NCI-H2081 treated with DMSO at 0.1 percent for 48 hours (cell line): Measurements from ENCODE around the gene IGF1R.

Source experiments
- DNase-seq: peaks from one replicate; lab custom pipeline; 2025; lab: John Stamatoyannopoulos, UW

IGF1R gene

GRCh38 chr15:98671060-98672008 is 23.0 kb downstream of the IGF1R start:
- no peak for DNase-seq

- no peak for DNase-seq
Measured at GRCh38 chr15:98673133-98673532, 24.8 kb downstream of the IGF1R start.

GRCh38 chr15:98674336-98674735 is 26.0 kb downstream of the IGF1R start:
- DNase-seq = no peak

- no peak for DNase-seq
Measured at GRCh38 chr15:98676586-98677270, 28.4 kb downstream of the IGF1R start.

DNA sequence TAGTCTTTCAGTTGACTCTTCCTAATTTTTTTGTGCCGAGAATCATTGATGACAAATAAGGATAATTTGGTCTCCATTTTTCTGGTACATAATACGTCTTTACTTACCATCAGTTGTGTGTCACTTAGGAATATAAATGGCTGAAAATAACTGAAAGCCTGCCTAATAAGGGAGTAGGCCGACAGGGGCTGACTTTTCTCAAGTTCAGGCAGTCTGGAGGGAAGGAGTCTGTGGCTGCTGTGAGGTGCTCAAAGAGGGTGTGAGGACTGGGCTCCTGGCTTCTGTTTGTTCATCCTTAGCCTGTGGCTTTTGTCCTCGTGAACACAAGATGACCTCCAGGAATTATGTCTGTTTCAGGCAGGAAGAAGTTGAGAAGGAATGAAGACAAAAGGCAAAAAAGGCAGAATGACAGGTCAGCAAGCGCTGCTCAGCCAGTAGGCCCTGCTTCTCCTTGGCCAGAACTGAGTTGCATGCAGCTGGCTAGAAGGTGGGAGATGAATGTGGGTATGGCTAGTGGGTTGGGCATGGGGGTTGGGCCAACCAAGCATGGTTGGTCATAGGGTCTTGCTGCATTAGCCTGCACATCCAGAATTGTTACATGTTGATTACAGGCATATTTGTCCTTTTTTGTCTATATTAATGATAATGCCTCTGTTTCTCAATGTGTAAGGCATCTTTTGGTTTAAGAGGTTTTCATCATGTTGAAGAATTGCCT is 29.2 kb downstream of the IGF1R start:
- no peak for DNase-seq

DNA sequence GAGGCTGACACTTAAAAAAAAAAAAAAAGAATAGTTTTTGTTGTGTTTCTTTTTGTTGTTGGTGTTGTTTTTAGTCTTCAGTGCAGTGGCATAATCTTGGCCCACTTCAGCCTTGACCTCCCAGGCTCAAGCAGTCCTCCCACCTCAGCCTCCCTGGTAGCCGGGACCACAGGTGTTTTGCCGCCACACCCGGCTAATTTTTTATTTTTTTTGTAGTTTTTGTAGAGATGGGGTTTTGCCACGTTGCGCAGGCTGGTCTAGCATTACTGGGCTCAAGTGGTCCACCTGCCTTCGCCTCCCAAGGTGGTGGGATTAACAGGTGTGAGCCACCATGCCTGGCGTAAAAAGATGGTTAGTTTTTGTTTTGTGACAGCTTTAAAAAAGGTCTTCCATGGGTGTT is 30.1 kb downstream of the IGF1R start:
- no peak for DNase-seq

DNA sequence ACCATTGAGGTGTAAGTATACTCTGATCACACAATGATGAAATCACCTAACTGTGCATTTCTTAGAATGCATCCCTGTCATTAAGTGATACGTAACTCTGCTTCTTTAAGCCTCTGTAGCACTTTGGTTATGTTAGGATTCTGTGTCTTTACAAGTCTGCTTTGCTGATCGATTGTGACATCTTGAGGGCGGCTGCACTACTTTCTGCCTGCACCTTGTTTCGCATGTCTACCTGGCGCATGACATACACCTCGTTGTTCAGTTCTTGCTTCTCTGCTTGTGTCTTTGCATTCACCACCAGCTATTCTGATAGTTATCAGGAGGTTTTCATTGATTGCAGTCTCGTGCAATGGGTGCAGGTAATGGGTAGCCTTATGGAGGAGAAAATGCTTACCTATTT is 32.7 kb downstream of the IGF1R start:
- DNase-seq = no peak

DNA sequence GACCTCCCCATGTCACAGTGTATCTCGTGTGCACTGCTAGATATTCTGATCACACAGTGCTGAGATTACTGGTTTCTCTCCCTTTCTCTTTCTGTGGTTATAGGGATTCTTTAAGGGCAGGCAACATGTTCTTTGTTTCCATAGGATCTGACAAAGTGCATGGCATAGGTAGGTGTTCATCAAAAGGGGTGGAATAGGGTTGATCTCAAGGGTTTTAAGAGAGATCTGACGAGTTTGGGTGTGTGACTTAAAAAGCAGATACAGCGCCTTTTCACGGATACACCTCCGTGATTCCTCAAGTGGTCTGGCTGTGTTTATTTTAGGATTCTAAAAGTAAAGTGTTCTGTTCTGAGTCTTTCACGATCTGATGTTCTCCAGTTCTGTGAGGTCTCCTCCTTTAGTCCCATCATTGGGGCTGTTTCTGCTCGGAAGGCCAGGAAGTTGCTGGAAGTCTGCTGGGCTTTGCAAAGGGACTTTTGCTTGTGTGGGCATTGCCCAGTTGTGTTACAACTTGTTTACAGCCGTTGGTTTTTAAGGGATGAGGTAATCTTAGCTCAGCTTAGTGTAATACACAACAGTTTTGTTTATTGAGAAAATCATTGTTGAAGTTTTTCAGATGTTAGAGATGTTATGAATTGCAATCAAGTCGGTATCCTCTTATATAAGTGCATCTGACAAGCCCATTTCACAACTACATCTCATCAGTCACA is 34.8 kb downstream of the IGF1R start:
- DNase-seq = no peak

GRCh38 chr15:98683831-98684230 is 35.5 kb downstream of the IGF1R start:
- no peak for DNase-seq

GRCh38 chr15:98684436-98684835 is 36.1 kb downstream of the IGF1R start:
- no peak for DNase-seq

DNA sequence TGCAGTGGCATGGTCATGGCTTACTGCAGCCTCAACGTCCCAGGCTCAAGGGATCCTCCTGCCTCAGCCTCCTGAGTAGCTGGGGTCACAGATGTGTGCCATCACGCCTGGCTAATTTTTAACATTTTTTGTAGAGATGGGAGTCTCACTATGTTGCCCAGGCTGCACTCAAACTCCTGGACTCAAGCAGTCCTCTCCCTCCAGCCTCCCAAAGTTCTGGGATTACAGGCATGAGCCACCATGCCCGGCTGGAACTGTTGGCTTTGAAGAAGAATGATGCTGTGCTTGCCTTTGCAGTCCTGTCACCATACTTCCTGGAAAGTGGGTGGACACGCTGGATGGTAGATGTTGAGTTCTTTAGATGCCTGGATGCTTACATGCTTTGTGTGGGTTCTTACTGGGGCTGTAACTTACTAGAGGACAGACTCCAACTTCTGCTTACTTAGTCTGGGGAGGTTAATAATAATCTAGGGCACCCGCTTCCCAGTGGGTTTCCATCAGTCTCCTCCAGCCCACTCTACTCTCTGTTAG is 36.7 kb downstream of the IGF1R start:
- DNase-seq = no peak

GRCh38 chr15:98686983-98687382 is 38.6 kb downstream of the IGF1R start:
- no peak for DNase-seq

- no peak for DNase-seq
Measured at GRCh38 chr15:98689431-98689861, 41.1 kb downstream of the IGF1R start.

GRCh38 chr15:98690272-98690950 is 42.1 kb downstream of the IGF1R start:
- no peak for DNase-seq

DNA sequence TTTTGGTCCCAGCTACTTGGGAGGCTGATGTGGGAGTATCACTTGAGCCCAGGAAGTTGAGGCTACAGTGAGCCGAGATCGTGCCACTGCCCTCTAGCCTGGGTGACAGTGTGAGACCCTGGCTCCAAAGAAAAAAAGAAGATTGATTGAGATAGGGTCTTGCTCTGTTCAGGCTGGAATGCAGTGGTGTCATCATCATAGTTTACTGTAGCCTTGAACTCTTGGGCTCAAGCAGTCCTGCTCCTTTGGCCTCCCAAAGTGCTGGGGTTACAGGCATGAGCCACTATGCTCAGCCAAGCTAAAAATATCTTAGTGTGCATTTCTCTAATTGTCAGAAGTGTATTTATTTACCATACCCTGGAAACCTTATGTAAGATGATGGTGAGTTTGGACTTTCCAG is 43.9 kb downstream of the IGF1R start:
- no peak for DNase-seq

DNA sequence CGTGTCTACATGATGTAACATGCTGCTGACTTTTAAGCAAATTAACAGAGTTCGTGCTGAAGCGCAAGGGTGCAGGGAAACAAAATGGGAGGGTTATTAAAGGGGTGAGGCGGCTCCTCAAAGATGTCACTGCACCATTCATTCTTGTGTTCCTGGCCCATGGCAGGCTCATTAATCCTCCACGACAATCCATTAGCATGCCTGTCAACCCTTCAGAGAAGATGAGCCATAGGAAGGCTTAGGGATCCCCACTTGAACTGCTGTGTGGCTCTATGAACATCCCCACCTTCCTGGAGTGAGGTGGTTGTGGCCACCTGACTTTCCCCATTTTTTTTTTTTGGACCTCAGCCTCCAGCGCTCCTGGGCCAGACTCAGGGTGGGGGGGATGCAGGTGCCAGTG is 45.8 kb downstream of the IGF1R start:
- no peak for DNase-seq

DNA sequence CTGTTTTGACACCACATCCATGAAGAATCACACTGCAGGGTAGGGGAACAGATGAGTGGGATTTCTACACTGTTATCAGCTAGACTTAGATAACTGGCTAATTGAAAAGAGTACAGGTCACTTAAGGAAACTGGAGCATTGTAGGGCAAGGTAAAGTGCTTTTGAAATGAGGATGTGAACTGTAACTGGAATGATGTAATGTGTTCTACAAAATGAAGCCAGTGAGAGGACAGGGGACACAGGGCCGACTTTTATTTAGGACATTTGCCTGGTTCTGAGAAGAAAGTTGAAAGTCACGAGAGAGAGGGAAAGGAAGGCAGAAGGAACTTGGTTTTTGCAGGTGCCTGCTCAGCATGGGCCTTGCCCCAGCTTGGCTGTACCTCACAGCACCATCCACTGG is 50.5 kb downstream of the IGF1R start:
- DNase-seq = no peak

GRCh38 chr15:98699591-98700424 is 51.5 kb downstream of the IGF1R start:
- no peak for DNase-seq

DNA sequence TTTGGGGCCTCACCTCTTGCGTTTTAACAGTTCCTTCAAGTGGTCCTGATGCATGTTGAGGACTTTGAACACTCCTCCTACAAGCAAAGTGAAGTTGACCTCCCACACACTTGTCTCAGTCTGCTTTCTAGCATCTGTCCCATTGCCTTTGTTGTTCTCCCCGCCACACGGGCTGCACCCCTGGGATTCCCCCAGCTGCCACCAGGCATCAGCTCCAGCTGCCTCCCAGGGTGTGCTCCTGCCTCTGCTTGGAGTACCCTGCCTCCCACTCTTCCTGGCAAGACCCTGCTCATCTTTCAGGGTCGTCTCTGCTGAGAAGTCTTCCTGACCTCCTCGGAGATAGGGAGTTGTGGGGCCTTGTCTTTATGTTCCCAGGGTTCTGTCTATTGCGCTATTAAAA is 52.2 kb downstream of the IGF1R start:
- no peak for DNase-seq

- no peak for DNase-seq
Measured at GRCh38 chr15:98703126-98703685, 54.9 kb downstream of the IGF1R start.
